CD4-positive, alpha-beta T cell treated with Interferon gamma for 1 hour (primary cell): ENCODE data around the gene SERTM1.

ENCODE experiments used
- DNase-seq: peaks from one replicate; pipeline ENCODE4 v3.0.0-alpha.2; 2020

SERTM1 gene

DNA sequence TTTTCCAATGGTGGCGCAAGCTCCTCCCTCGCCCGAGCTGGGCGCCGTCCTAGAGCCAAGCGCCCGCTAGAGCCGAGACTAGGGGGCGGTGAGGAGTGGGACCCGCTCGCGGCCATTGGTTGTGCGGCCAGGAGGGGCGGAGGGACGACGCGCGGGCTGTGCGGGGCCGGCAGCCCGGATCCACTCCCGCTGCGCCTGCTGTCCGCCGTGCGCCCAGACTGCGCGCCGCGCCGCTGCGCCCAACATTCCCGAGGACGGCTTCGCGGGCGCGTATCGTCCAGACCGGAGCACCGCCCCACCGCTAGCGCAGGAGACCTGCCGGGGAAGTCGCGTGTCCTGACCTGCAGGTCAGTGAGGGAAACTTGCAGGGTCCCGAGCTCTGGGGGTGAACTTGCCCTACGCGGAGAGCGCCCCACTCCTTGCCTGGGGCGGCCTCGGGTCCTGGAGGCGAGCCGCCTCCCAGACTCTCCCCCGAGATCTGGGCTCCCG, at the start of gene SERTM1:
SERTM1 (plus strand) TSS at position 183 of the 489 bp plus-strand sequence. CDS start 21,059 bp downstream, outside the sequence.
- DNase-seq = no peak

GRCh38 chr13:36628377-36629056, 45.3 kb upstream of the SERTM1 start:
- no peak for DNase-seq

DNA sequence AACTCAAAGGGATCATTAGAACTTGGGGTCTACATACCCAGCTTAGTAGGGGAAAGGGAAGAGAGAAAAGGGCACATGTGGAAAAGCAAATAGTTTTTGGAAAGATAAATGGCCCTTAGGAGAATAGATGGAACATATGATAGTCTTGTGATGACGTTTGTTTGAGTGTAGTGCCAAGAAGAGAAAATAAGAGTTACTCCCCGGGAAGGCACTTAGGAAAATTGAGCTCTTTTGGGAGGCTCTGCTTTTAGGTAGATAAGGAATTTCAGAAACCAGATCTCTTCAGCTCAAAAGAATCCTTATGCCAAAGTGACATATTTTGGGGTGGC, 44.8 kb upstream of the SERTM1 start:
- DNase-seq = no peak

- no peak for DNase-seq
These were observed 43.5 kb upstream of the SERTM1 start for GRCh38 chr13:36630181-36630803.

- no peak for DNase-seq
These were observed 34.2 kb upstream of the SERTM1 start for GRCh38 chr13:36639610-36640009.

GRCh38 chr13:36650611-36651010, 23.2 kb upstream of the SERTM1 start:
- no peak for DNase-seq

DNA sequence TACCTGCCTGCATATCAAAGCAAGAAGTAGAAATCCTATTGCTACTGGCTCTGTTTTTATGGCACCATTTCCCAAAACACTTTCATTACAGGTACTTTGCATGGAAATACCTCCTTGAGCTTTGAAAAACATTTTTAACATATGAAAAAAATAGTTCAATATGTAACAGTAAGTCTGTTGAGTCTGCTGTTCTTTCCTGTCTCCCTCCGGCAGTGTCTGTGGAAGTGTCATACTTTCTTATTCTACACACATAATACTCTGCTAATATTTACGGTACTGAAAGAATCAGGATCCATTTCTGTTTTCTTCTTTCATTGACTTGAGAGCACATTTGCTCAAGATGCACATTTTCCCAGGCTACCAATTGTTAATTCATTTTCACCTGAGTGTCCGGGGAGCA, 8.2 kb upstream of the SERTM1 start:
- no peak for DNase-seq

DNA sequence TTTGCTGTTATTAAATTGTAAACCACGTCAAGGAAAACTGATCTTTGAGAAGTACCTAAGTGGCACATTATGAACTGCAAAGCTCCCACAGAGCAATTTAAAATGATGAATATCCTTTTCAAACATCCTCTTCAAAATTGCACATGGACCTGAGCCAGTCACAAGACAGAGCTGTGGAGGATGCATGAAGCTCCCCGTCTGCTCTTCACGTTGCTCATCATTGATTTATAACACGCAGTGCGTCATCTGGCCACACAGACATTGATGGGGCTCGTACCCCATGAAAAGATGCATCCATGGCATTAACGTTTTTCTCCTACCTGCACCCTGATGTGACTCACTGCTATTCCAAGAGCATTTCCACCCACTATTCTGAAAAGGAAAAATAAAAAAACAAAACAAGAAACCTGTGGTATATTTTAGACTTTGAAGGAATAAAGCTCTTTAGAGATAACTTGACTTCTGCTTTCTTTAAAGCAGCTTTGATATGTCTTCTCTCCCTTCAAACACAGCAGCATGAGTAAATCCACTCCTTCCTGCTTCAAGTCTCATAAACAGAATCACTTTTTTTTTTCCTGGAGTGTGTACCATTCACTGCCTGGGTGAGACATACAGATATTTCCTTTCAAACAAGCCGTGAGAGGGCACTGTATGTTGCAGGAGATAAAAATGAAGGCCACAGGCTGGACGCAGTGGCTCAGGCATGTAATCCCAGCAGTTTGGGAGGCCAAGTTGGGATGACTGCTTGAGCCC, 7.2 kb upstream of the SERTM1 start:
- DNase-seq = no peak

DNA sequence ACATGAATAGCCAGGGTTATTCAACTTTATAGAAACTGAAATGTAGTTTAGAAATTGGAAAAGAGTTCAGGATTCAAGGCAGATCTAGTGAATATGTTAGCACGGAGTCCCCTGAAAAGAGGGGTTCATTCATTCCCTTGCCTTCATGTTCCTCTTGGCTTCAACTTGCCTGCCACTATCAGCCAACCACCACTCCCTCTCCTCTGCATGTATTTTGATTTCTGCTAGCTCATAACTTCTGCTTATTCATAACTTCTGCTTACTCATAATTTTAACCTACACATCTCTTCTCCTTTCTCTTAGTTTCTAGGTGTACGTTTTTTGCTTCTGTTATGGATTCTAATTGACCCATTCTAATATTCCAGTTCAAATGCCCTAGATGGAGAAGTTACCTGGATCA, 5.5 kb upstream of the SERTM1 start:
- no peak for DNase-seq

- no peak for DNase-seq
These were observed 468 bp upstream of the SERTM1 start for GRCh38 chr13:36673352-36673751.

- DNase-seq = no peak
These were observed 755 bp downstream of the SERTM1 start for GRCh38 chr13:36674337-36675212.

GRCh38 chr13:36675213-36675536, 1.4 kb downstream of the SERTM1 start:
- no peak for DNase-seq

DNA sequence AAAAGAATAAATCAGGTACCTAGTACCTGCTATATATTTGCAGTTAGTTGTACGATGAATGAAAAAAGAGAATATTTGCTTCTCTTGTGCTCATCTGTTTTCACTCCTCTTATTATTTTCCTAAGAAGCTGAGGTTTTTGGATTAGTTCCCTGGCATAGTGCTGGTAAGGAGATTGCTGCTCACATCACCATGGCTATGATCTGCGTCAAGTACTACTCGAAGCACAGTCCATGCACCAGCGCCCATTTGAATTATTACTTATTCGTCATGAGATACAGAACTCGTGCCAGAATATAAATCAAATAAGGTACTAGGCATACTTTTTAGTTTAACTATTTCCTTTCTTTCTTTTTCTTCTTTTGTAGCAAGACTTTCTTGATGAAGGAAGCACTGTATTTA, 7.1 kb downstream of the SERTM1 start:
- DNase-seq = no peak

- no peak for DNase-seq
These were observed 8.2 kb downstream of the SERTM1 start for GRCh38 chr13:36681894-36682624.

DNA sequence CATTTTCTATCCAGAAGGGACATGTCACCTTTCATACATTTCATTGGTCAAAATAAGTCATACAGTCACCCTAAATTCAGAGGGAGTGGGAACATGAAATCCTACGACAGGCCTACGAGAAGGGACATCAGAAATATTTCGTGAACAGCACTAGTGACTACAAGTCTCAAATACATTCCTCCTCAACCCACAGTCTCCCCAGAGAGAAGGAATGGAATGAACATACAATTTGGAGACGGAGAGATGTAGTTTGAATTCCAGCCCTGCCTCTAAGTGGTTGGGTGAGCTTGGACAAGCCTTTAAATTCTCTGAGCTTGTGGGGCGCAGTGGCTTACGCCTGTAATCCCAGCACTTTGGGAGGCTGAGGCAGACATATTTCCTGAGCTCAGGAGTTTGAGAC, 9.9 kb downstream of the SERTM1 start:
- DNase-seq = no peak

DNA sequence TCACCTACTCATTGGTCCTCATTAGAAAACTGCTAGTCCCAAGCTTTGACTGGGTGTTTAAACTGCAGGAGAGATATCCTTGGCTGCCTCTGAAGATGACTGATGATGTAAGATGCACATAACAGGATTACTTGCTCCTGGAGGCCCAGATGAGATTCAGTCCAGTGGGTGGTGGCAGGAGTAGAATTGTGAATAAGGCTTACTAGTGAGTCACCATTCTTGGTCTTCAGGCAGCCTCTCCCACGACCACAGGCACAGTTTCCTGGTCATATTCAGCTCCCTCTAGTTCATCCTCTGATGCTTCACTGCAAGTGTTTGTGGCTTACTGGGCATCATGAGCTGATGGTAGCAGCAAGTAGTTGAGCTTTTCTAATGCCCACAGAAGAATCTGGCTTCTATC, 12.1 kb downstream of the SERTM1 start:
- DNase-seq = no peak

DNA sequence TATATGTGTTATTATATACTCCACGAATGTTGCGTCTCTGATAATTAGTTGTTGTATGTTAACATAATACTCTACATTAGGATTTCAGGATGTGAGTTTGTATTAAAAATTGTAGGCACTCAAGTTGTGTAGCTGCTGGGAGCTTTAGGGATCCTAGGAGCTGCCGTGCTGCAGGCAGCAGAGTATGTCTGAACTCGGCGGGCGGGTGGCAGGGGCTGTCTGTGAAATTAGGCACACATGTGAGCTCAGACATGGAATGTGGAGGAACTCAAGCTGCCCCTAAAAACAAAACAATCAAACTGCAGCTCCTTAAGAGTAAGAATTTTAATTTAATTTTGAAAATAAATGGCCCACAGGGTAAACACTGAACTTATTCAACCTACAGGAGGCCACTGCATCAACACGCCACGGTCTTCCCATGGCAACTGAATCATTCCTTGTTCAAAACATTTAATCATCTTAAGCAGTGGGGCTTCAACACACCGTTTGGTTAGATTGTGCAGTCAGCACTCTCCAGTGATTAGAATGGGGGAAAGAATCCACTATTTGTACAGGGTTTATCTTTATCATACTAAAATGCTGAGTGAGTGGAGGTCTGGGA, 22.7 kb downstream of the SERTM1 start:
- DNase-seq = no peak

GRCh38 chr13:36700170-36700569, 26.4 kb downstream of the SERTM1 start:
- no peak for DNase-seq

GRCh38 chr13:36706755-36707154, 32.9 kb downstream of the SERTM1 start:
- no peak for DNase-seq

DNA sequence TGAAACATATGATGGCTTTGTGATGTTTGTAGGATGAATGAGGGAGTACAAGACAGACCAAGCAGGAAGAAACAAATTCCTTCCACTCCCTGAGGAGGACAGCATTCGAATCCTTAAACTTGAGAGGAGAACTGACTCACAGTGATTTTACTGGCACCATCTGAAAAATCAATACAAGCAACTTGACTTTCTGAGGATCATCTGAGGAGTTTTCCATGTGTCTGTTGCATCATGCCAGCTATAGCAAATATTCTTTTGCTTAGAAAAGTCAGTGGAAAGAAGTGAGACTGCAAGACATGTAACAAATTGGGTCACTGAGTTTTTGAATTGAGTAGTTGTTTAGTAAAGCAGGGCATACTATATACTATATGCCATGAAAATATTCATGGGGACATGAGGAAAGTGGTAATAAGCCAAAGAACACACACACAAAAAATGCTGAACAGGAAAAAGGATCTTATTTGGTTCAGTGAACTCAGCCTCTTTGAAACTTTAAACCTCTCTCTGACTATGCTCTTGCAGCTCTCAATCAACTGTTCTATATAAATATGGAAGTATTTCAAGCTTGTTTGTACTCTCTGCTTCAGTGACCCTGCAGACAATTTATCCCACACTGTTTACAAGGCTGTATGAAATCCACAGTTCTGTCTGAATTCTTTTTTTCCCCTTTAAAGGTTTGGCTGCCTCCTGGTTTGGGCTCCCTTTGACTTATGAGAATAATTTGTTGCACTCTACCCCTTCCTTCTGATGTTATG, 35.5 kb downstream of the SERTM1 start:
- no peak for DNase-seq

DNA sequence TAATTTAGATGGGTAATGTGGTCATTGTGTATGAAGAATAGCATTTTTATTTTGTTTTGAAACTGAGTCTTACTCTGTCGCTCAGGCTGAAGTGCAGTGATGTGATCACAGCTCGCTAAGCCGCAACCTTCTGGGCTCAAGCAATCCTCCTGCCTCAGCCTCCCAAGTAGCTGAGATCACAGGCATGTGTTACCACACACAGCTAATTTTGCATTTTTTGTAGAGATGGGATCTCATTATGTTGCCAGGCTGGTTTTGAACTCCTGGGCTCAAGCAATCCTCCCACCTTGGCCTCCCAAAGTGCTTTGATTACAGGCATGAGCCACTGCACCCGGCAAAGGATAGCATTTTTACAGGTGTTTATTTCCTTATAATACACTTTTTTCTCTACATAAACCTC, 36.6 kb downstream of the SERTM1 start:
- DNase-seq = no peak
